Activated naive CD8-positive, alpha-beta T cell treated with anti-CD3 and anti-CD28 coated beads, Interleukin-2, amount 10 ng/mL, durations not matched to agents 7 days and 5 days (primary cell): ENCODE data around the gene FKBP1B. TPM values are rescaled to one million over a fixed set of nuclear protein-coding genes. Genes with fewer than 3 reads are reported as not detected.
"Not testable (repeated sequence)": the region's sequence is repeated elsewhere in the genome, so short reads cannot be mapped to it uniquely, and the experiment has no call there.

Source experiments
- ATAC-seq: fragments of 150-1000 bp; cut with Tn5 transposase; one replicate; pipeline ENCODE4 v1.10.0; 2021; ENCODE audit warnings: low read depth, moderate library complexity
- POLR2A ChIA-PET: fragments of 350-600 bp; sonication (Branson Sonifier 250); formaldehyde crosslinking; loops from one replicate; lab custom pipeline; 2021; ENCODE audit warnings: antibody characterized with exemption; lab: Charles Lee
- DNase-seq: peaks from one replicate; pipeline ENCODE4 v3.0.0; 2021
- H3K27ac Mint-ChIP-seq: one replicate; pipeline ENCODE4 v1.8.0; 2022; ENCODE audit warnings: mild to moderate bottlenecking, mixed read lengths
- H3K27me3 Mint-ChIP-seq: one replicate; pipeline ENCODE4 v1.8.0; 2022; ENCODE audit warnings: mild to moderate bottlenecking, moderate library complexity, mixed read lengths
- H3K36me3 Mint-ChIP-seq: one replicate; pipeline ENCODE4 v1.8.0; 2021; ENCODE audit warnings: mild to moderate bottlenecking, mixed read lengths
- H3K4me1 Mint-ChIP-seq: one replicate; pipeline ENCODE4 v1.8.0; 2021; ENCODE audit warnings: mixed read lengths
- H3K4me3 Mint-ChIP-seq: one replicate; pipeline ENCODE4 v1.8.0; 2022; ENCODE audit warnings: mild to moderate bottlenecking, moderate library complexity, mixed read lengths
- H3K9me3 Mint-ChIP-seq: one replicate; pipeline ENCODE4 v1.8.0; 2021; ENCODE audit warnings: mixed read lengths
- total RNA-seq, 2 experiments: library from RNA; stranded (reverse); gene quantifications; one replicate each; pipeline ENCODE4 v1.2.3, GENCODE V29; 2021

The FKBP1B gene
- total RNA-seq, 2 experiments from 2014 or later: 4.0 to 4.3 TPM

DNA sequence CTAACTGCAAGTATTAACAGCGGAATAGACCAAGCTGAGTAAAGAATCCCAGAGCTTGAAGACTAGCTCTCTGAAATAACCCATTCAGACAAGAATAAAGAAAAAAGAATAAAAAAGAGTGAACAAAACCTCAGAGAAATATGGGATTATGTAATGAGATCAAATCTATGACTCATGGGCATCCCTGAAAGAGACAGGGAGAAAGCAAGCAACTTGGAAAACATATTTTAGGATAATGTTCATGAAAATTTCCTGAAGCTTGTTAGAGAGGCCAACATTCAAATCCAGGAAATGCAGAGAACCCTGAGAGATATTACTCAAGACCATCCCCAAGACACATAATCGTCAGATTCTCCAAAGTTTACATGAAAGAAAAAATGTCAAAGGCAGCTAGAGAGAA is 56.3 kb downstream of the FKBP1B start:
- ATAC-seq: no peak

DNA sequence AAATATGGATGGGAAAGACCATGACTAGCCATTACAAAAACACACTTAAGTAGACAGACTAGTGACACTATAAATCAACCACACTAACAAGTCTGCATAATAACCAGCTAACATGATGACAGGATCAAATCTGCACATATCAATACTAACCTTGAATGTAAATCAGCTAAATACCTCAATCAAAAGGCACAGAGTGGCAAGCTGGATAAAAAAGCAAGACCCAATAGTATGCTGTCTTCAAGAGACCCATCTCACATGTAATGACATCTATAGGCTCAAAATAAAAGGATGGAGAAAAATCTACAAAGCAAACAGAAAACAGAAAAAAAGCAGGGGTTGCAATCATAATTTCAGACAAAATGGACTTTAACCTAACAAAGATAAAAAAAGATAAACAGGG is 57.2 kb downstream of the FKBP1B start:
- peaks cover 17% of the 10 kb centered on the region for H3K9me3 Mint-ChIP-seq
- POLR2A ChIA-PET: no interaction called here
- no peak overlapping the region for H3K27ac Mint-ChIP-seq

More for the DNA sequence above, 56.3 kb downstream of the FKBP1B start:
- no peak overlapping the region for H3K27ac Mint-ChIP-seq
- POLR2A ChIA-PET: no interaction called here
- peaks cover 2% of the 10 kb centered on the region for H3K27me3 Mint-ChIP-seq
- no peak for DNase-seq
- peaks cover 6% of the 10 kb centered on the region for H3K36me3 Mint-ChIP-seq
- H3K4me1 Mint-ChIP-seq: no peaks in the 10 kb centered on the region
- H3K4me3 Mint-ChIP-seq: no peak overlapping the region
- peaks cover 17% of the 10 kb centered on the region for H3K9me3 Mint-ChIP-seq

DNA sequence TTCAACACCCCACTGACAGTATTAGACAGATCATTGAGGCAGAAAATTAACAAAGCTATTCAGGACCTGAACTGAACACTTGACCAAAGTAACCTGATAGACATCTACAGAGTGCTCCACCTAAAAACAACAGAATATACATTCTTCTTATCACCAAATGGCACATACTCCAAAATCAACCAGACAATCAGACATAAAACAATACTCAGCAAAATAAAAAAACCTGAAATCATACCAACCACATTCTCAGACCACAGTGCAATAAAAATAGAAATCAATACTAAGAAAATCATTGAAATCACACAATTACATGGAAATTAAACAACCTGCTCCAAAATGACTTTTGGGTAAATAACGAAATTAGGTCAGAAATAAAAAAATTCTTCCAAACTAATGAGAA is 57.8 kb downstream of the FKBP1B start:
- DNase-seq: no peak
- H3K9me3 Mint-ChIP-seq: peaks cover 17% of the 10 kb centered on the region
- ATAC-seq: no peak
- peaks cover 6% of the 10 kb centered on the region for H3K36me3 Mint-ChIP-seq
- no peak overlapping the region for H3K4me3 Mint-ChIP-seq
- peaks cover 2% of the 10 kb centered on the region for H3K27me3 Mint-ChIP-seq
- H3K27ac Mint-ChIP-seq: no peak overlapping the region
- POLR2A ChIA-PET: no interaction called here
- no peaks in the 10 kb centered on the region for H3K4me1 Mint-ChIP-seq

More for the DNA sequence above, 57.2 kb downstream of the FKBP1B start:
- Mint-ChIP-seq H3K36me3 (peaks cover 6% of the 10 kb centered on the region), H3K4me3 (no peak overlapping the region), H3K4me1 (no peaks in the 10 kb centered on the region), H3K27me3 (peaks cover 2% of the 10 kb centered on the region)
- DNase-seq (no peak), ATAC-seq (no peak)

DNA sequence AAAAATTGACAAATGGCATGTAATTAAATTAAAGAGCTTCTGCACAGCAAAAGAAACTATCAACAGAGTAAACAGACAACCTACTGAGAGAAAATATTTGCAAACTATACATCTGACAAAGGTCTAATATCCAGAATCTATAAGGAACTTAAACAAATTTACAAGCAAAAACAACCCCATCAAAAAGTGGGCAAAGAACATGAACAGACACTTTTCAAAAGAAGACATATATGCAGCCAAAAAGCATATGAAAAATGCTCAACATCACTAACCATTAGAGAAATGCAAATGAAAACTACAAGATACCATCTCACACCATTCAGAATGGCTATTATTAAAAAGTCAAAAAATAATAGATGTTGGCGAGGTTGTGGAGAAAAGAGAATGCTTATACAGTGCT is 59.9 kb downstream of the FKBP1B start:
- POLR2A ChIA-PET, H3K4me1 Mint-ChIP-seq, H3K4me3 Mint-ChIP-seq, H3K27ac Mint-ChIP-seq, H3K27me3 Mint-ChIP-seq, DNase-seq, H3K36me3 Mint-ChIP-seq, ATAC-seq: not testable (repeated sequence)
- peaks cover 12% of the 10 kb centered on the region for H3K9me3 Mint-ChIP-seq

DNA sequence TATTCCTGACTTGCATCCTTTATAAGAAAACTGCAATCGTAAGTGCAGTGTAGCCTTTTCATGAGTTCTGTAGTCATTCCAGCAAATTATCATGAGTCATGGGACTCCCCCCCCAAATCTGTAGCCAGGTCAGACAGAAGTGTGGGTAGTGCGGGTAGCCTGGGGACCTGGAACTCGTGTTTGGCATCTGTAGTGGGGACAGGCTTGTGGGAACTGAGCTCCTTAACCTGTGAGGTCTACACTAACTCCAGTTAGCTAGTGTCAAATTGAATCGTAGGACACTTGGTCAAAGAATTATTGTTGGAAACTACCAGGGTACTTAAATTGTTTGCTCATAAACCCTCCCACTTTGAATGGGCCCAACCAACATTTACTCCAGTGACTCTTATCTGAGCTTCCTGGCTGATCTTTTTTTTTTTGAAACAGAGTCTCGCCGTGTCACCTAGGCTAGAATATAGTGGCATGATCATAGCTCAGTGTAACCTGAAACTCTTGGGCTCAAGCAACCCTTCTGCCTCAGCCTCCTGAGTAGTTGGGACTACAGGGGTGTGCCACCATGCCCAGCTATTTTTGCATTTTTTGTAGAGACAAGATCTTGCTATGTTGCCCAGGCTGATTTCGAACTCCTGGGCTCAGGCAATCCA is 61.2 kb downstream of the FKBP1B start:
- Mint-ChIP-seq H3K27ac (no peak overlapping the region), H3K4me3 (no peak overlapping the region)
- POLR2A ChIA-PET: no interaction called here

DNA sequence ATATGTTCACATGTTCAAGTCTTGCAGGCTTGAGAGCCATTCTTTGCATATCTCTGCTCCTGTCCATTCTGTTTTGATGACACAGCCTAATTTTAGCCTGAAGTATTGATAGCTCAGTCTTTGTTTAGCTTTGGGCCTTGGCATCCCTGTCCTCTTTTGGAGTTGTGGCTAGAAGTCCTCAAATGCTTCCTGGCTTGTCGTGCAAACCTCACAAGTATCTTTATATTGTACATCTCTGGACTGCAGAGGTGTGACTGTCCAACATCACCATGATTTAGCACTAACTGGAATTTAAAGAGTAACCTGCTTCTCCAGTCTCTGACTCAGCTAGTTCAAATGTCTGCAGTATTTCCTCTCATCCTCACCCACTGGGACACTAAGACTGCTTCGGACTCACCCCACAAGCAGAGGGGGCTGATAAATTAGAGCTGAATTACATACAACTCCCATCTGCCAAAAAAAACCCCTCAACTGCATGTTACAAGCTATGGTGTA is 61.9 kb downstream of the FKBP1B start:
- Mint-ChIP-seq H3K9me3 (peaks cover 10% of the 10 kb centered on the region), H3K36me3 (peaks cover 4% of the 10 kb centered on the region), H3K4me3 (no peak overlapping the region), H3K27ac (no peak overlapping the region), H3K27me3 (peaks cover 2% of the 10 kb centered on the region), H3K4me1 (no peaks in the 10 kb centered on the region)
- POLR2A ChIA-PET: no interaction called here
- DNase-seq (no peak), ATAC-seq (no peak)

More for the DNA sequence above, 61.2 kb downstream of the FKBP1B start:
- H3K36me3 Mint-ChIP-seq: peaks cover 4% of the 10 kb centered on the region
- ATAC-seq (no peak), DNase-seq (no peak)
- H3K27me3 Mint-ChIP-seq: peaks cover 2% of the 10 kb centered on the region
- H3K4me1 Mint-ChIP-seq: no peaks in the 10 kb centered on the region
- H3K9me3 Mint-ChIP-seq: peaks cover 12% of the 10 kb centered on the region

Other genes with a start within 250 kb of the FKBP1B start
- 10 to 100 TPM; 33.2 to 34.6 TPM for gene ATAD2B, start 122.6 kb upstream of the FKBP1B start, total RNA-seq
- gene UBXN2A, start 109.3 kb upstream of the FKBP1B start, total RNA-seq: 10 to 100 TPM; 11.2 to 12.4 TPM
- not detected for gene MFSD2B, start 39.7 kb upstream of the FKBP1B start, total RNA-seq
- gene WDCP, start 2.4 kb upstream of the FKBP1B start, total RNA-seq: 10 to 100 TPM; 15.6 to 19.4 TPM
- 10 to 100 TPM; 66.5 to 71.2 TPM for gene SF3B6, start 26.6 kb downstream of the FKBP1B start, total RNA-seq
- gene TP53I3, start 35.1 kb downstream of the FKBP1B start, total RNA-seq: 1 to 10 TPM; 3.6 to 3.7 TPM
- gene PFN4, start 73.6 kb downstream of the FKBP1B start, total RNA-seq: not detected
- gene FAM228B, start 73.7 kb downstream of the FKBP1B start, total RNA-seq: 10 to 100 TPM; 13.1 to 14.9 TPM
- gene FAM228A, start 125.3 kb downstream of the FKBP1B start, total RNA-seq: under 1 TPM in 1 of 2 experiments, not detected in 1; 0.51 TPM